Smooth muscle cell (in vitro differentiated cells): ENCODE measurements around the gene REG1A. TPM values are rescaled to one million over a fixed set of nuclear protein-coding genes. Genes with fewer than 3 reads are reported as not detected.

Experiments
- DNase-seq: peaks from one replicate; lab custom pipeline; 2025; ENCODE audit not compliant: unreplicated experiment; lab: John Stamatoyannopoulos, UW
- H2AFZ ChIP-seq: fragments of 200-600 bp; sonication (generic); 2 replicates; pipeline ENCODE4 v1.6.0; 2016; ENCODE audit warnings: antibody characterized with exemption, low read depth, mild to moderate bottlenecking
- H3F3A ChIP-seq: fragments of 200-600 bp; sonication (generic); 2 replicates; pipeline ENCODE4 v1.6.0; 2017; ENCODE audit warnings: antibody characterized with exemption, low read depth
- H3K27ac ChIP-seq: fragments of 200-600 bp; sonication (generic); 2 replicates; pipeline ENCODE4 v1.5.1; 2016; ENCODE audit warnings: low read depth, mild to moderate bottlenecking
- H3K27me3 ChIP-seq: fragments of 200-600 bp; sonication (generic); 2 replicates; pipeline ENCODE4 v1.6.1; 2016; ENCODE audit warnings: low read depth, mild to moderate bottlenecking
- H3K36me3 ChIP-seq: fragments of 200-600 bp; sonication (generic); 2 replicates; pipeline ENCODE4 v1.5.1; 2016; ENCODE audit warnings: low read depth
- H3K4me1 ChIP-seq: fragments of 200-600 bp; sonication (generic); 2 replicates; pipeline ENCODE4 v1.5.1; 2016; ENCODE audit warnings: low read depth
- H3K4me2 ChIP-seq: fragments of 200-600 bp; sonication (generic); 2 replicates; pipeline ENCODE4 v1.6.0; 2016; ENCODE audit warnings: mild to moderate bottlenecking
- H3K4me3 ChIP-seq: fragments of 200-600 bp; sonication (generic); 2 replicates; pipeline ENCODE4 v1.5.1; 2016; ENCODE audit warnings: mild to moderate bottlenecking
- H3K79me2 ChIP-seq: fragments of 200-600 bp; sonication (generic); 2 replicates; pipeline ENCODE4 v1.6.0; 2016; ENCODE audit warnings: low read depth, mild to moderate bottlenecking
- H3K9ac ChIP-seq: fragments of 200-600 bp; sonication (generic); 2 replicates; pipeline ENCODE4 v1.6.0; 2016; ENCODE audit warnings: low read depth
- H3K9me3 ChIP-seq: fragments of 200-600 bp; sonication (generic); replicated peaks from 2 replicates; pipeline ENCODE4 v1.5.1; 2016; ENCODE audit warnings: low read depth
- H4K20me1 ChIP-seq: fragments of 200-600 bp; sonication (generic); 2 replicates; pipeline ENCODE4 v1.6.0; 2016; ENCODE audit warnings: low read depth
- CTCF ChIP-seq: fragments of 200-600 bp; sonication (generic); IDR thresholded peaks from 2 replicates; pipeline ENCODE4 v1.5.1; 2017; ENCODE audit warnings: borderline replicate concordance, mild to moderate bottlenecking, antibody characterized with exemption; ENCODE audit not compliant: insufficient read depth, poor library complexity, severe bottlenecking
- WGBS: methylation state at CpG from one replicate; pipeline ENCODE4 v1.1.7; 2016; ENCODE audit warnings: low lambda C conversion rate; 5-methylcytosine and 5-hydroxymethylcytosine counted together
- polyA plus RNA-seq: library from polyadenylated mRNA; unstranded; fragments of >200 nt; fragmentation: Nextera tagmentation; extraction: Ambion mirVana; gene quantifications from 2 replicates; pipeline ENCODE4 v1.2.1, GENCODE V29; 2016
- total RNA-seq: library from RNA; depleted of rRNA; stranded (reverse); fragments of >200 nt; gene quantifications from 2 replicates; pipeline ENCODE4 v1.2.3, GENCODE V29; 2014

Gene REG1A
- total and polyA plus RNA-seq, 2 experiments from 2014 or later: not detected

GRCh38 chr2:79101024-79101423 lies 19.3 kb upstream of the REG1A start:
- H3K27ac ChIP-seq: no peak overlapping the region
- no peaks in the 10 kb centered on the region for H3K36me3 ChIP-seq
- H3K4me1 ChIP-seq: no peaks in the 10 kb centered on the region
- no peak overlapping the region for H3K9ac ChIP-seq
- no peak for DNase-seq
- H4K20me1 ChIP-seq: no peaks in the 10 kb centered on the region
- TF ChIP-seq CTCF: no peak
- H3K9me3 ChIP-seq: peaks cover 7% of the 10 kb centered on the region
- H3K4me2 ChIP-seq: no peak overlapping the region
- H3K79me2 ChIP-seq: no peaks in the 10 kb centered on the region
- H2AFZ ChIP-seq: no peak overlapping the region
- 78% methylated on average over 2 of the region's 2 CpGs for WGBS
- no peaks in the 10 kb centered on the region for H3F3A ChIP-seq
- no peak overlapping the region for H3K4me3 ChIP-seq
- no peaks in the 10 kb centered on the region for H3K27me3 ChIP-seq

- 93% methylated on average over 2 of the region's 2 CpGs for WGBS
- Histone ChIP-seq H2AFZ (no peak overlapping the region), H4K20me1 (no peaks in the 10 kb centered on the region), H3K4me3 (no peak overlapping the region), H3K79me2 (no peaks in the 10 kb centered on the region), H3K27me3 (no peaks in the 10 kb centered on the region), H3K36me3 (no peaks in the 10 kb centered on the region), H3F3A (no peaks in the 10 kb centered on the region), H3K9ac (no peak overlapping the region), H3K4me2 (no peak overlapping the region), H3K4me1 (no peaks in the 10 kb centered on the region), H3K9me3 (peaks cover 7% of the 10 kb centered on the region), H3K27ac (no peak overlapping the region)
- no peak for DNase-seq
- TF ChIP-seq CTCF: no peak
Measured at GRCh38 chr2:79103214-79103613, 17.1 kb upstream of the REG1A start.

GRCh38 chr2:79105259-79105658 lies 15.0 kb upstream of the REG1A start:
- H3K9ac ChIP-seq: no peak overlapping the region
- H3K4me1 ChIP-seq: no peaks in the 10 kb centered on the region
- no peaks in the 10 kb centered on the region for H3K79me2 ChIP-seq
- no peaks in the 10 kb centered on the region for H4K20me1 ChIP-seq
- no peak for TF ChIP-seq CTCF
- no peaks in the 10 kb centered on the region for H3K27me3 ChIP-seq
- H3K4me2 ChIP-seq: no peak overlapping the region
- no peaks in the 10 kb centered on the region for H3F3A ChIP-seq
- H3K36me3 ChIP-seq: no peaks in the 10 kb centered on the region
- H2AFZ ChIP-seq: no peak overlapping the region
- H3K9me3 ChIP-seq: peaks cover 7% of the 10 kb centered on the region
- no peak overlapping the region for H3K27ac ChIP-seq
- H3K4me3 ChIP-seq: no peak overlapping the region
- no peak for DNase-seq
- 84% methylated on average over 2 of the region's 2 CpGs for whole genome bisulfite sequencing

- Histone ChIP-seq H3K27ac (no peak overlapping the region), H3K9ac (no peak overlapping the region), H3K79me2 (no peaks in the 10 kb centered on the region), H3K27me3 (no peaks in the 10 kb centered on the region), H3K4me3 (no peak overlapping the region), H2AFZ (no peak overlapping the region), H3F3A (no peaks in the 10 kb centered on the region), H4K20me1 (no peaks in the 10 kb centered on the region), H3K9me3 (no peaks in the 10 kb centered on the region), H3K4me2 (no peak overlapping the region), H3K36me3 (no peaks in the 10 kb centered on the region), H3K4me1 (no peaks in the 10 kb centered on the region)
- no peak for TF ChIP-seq CTCF
- WGBS: 93% methylated on average over 3 of the region's 3 CpGs
- DNase-seq: no peak
Measured at GRCh38 chr2:79112269-79112668, 8.0 kb upstream of the REG1A start.
